Measurements from ENCODE around the gene SPOCK2. TPM values are rescaled to one million over a fixed set of nuclear protein-coding genes. Genes with fewer than 3 reads are reported as not detected.

SPOCK2 gene
- total and polyA plus RNA-seq, 3 experiments from 2014 or later, result 63.0 to 202 (median 69.2) TPM

DNA sequence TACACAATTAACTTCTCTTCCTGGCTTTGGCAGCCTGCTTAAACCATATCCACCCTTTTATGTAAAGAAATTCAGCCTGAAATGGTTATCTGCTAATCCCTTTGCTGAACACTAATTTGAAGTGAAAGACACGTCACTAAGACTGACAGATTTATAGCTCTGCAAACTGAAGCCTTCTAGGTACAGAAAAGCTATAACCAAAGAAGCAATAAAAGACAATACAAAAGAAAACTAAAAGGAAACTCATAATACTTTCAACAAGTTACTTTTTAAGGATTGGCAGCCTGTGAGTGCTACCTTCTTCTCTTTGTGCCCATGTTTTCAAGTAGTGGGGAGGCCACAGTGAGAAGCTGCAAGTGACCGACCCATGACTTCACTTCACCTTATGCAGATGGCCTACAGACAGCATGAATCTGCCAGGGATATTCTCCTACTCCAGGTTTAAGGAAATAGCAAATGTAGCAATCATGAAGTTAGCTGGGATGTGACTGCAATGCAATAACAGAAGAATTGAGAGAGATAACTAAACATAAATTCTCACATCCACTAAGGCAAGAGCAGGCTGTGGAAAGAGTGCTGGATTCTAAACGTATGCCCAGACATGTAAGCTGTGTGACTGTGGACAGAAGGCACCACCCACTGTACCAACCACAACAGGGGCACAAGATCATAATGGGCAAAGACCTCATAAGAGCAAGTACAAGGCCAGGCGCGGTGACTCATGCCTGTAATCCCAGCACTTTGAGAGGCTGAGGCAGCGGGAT lies 10.7 kb upstream of the SPOCK2 start:
- Histone ChIP-seq H3K9me3 (ENCODE audit: low read length) (no peaks in the 10 kb centered on the region), H3K36me3 (ENCODE audit: insufficient read depth, low read length) (peaks cover 10% of the 10 kb centered on the region), H3K27ac (ENCODE audit: low read depth, low read length) (no peak overlapping the region), H3K4me3 (ENCODE audit: low read length) (no peak overlapping the region), H3K27me3 (ENCODE audit: insufficient read depth, low read length, poor library complexity, severe bottlenecking) (no peaks in the 10 kb centered on the region), H3K4me1 (ENCODE audit: insufficient read depth, low read length) (peaks cover 36% of the 10 kb centered on the region)
- Mint-ChIP-seq H3K4me3 (no peak overlapping the region), H3K27me3 (no peaks in the 10 kb centered on the region), H3K9me3 (no peaks in the 10 kb centered on the region), H3K27ac (peak overlapping the region in 1 of 8 donors; percentile 57), H3K36me3 (peaks cover 23 to 61% (median 26%) of the 10 kb centered on the region in 3 donors), H3K4me1 (peaks cover 7 to 14% (median 13%) of the 10 kb centered on the region in 3 donors)
- ChIA-PET CTCF (no interaction called here), POLR2A (interaction anchor here (0.5 kb wide), 1 partner anchor 25 kb away, joined by 5 read pairs; no protein-coding TSS in a partner anchor)
- DNase-seq, result no peak

DNA sequence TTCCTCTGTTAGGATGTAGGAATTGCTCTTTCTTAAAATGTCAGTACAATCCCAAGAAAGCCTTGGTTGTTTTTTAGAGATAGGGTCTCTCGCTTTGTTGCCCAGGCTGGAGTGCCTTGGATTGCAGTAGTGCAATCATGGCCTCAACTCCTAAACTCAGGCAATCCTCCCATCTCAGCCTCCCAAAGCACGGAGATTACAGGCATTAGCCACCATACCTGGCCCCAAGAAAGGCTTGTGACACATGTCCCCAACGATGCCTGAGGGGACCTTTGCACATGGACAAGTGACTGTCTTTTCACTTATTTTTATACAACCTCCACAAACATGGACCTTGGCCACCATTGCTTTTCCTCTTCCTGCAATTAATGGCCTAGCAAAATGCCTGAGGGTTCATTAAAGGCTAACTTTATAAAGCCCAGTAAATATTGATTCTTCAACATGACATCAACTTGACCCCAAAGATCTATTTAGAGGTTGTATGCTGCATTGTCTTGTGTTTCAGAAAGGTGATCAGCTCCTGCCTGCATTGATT lies 10.0 kb upstream of the SPOCK2 start:
- Histone ChIP-seq H3K4me1 (ENCODE audit: insufficient read depth, low read length) (peaks cover 30% of the 10 kb centered on the region), H3K36me3 (ENCODE audit: insufficient read depth, low read length) (peaks cover 10% of the 10 kb centered on the region), H3K9me3 (ENCODE audit: low read length) (no peaks in the 10 kb centered on the region), H3K27ac (ENCODE audit: low read depth, low read length) (peak overlapping the region; percentile 2), H3K27me3 (ENCODE audit: insufficient read depth, low read length, poor library complexity, severe bottlenecking) (no peaks in the 10 kb centered on the region), H3K4me3 (ENCODE audit: low read length) (no peak overlapping the region)
- DNase-seq, result no peak
- Mint-ChIP-seq H3K4me3 (no peak overlapping the region), H3K27me3 (no peaks in the 10 kb centered on the region), H3K27ac (peak overlapping the region in 1 of 8 donors; percentile 57), H3K36me3 (peaks cover 21 to 60% (median 26%) of the 10 kb centered on the region in 3 donors), H3K4me1 (peaks cover 6 to 8% (median 8%) of the 10 kb centered on the region in 3 donors), H3K9me3 (no peaks in the 10 kb centered on the region)
- CTCF ChIA-PET, result no interaction called here
- POLR2A ChIA-PET, result no interaction called here

DNA sequence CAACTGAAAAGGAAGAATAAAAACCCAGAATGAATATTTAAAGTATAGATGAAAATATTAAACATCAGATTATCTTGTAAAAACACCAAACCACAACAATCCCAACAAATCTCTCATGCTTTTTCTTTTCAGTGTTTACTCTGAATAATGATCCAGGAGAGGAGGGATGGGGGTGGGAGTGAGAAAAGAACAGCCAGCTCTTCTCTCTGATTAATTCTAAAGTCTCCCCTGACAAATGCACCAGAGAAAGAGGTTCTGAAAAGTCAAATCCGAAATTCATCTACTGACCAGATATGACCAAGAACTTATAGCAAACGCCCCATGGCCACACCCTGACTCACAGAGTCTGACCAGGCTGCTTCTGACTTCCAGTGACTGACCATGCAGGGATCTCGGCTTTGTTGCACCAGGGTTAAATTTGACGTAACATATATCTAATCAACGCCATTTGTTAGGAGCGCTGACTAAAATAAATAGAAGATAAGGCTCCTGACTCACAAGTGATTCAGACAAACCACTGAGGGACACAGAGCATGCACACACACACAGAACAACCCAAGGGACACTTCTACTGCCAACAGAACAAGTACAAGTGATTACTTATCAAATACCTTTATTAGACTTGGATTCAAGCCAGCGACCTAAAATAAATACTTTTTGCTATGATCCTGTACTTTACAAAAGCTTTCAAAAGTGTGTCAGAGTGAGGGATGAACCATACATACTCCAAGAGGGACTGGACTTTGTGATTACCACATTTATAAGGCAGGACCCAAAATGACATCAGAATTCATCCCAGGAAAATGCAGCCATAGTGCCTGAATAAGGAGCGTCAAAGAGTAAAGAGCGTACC lies 9.3 kb upstream of the SPOCK2 start:
- Mint-ChIP-seq H3K27me3 (no peaks in the 10 kb centered on the region), H3K9me3 (no peaks in the 10 kb centered on the region), H3K4me3 (no peak overlapping the region), H3K36me3 (peaks cover 21 to 58% (median 26%) of the 10 kb centered on the region in 3 donors), H3K4me1 (peaks cover 6 to 7% (median 7%) of the 10 kb centered on the region in 3 donors), H3K27ac (peak overlapping the region in 1 of 8 donors; percentile 26)
- H3K4me3 ChIP-seq (ENCODE audit: low read length), result no peak overlapping the region
- no peaks in the 10 kb centered on the region for H3K9me3 ChIP-seq (ENCODE audit: low read length)
- H3K27ac ChIP-seq (ENCODE audit: low read depth, low read length), result peak overlapping the region; percentile 11
- H3K27me3 ChIP-seq (ENCODE audit: insufficient read depth, low read length, poor library complexity, severe bottlenecking), result no peaks in the 10 kb centered on the region
- no peak for DNase-seq
- CTCF ChIA-PET, result no interaction called here
- POLR2A ChIA-PET, result interaction anchor here (1.3 kb wide), 1 partner anchor 9 kb away, joined by 7 read pairs; the partner anchor contains the start of gene SPOCK2
- H3K4me1 ChIP-seq (ENCODE audit: insufficient read depth, low read length), result peaks cover 26% of the 10 kb centered on the region
- peaks cover 10% of the 10 kb centered on the region for H3K36me3 ChIP-seq (ENCODE audit: insufficient read depth, low read length)

DNA sequence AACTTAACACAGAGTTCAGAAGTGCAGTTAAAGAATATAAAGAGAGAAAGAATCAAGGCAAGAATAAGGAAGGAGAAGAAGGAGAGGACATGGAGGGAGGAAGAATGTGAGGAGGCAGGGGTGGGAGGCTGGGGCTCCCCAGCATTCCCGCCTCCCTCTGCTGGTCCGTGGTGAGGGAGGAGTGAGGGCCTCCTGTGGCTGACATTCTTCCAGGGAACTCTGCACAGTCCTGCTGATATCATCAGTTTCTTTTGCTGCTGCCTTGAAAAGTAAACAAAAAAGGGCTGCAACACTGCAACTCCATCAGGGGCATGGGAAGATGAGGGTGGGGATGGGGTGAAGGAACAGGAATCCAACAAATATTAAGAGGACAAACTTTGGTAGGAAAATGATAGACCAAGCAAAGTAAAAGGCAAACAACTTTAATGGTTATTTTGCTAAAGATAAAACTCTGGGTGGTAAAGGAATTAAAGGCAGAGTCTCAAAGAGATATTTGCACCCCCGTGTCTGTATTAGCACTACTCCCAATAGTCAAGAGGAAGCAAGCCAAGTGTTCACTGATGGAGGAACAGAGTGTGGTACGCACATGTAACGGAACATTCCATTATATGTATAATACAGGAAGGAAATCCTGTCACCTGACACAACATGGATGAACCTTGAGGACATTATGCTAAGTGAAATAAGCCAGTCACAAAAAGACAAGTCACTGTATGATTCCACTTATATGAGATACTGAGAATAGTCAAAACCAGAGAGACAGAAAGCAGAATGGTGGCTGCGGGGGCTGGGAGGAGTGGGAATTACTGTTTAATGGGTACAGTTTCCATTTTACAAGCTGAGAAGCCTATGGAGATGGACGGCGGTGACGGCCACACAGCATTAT lies 8.0 kb upstream of the SPOCK2 start:
- peaks cover 4 to 7% (median 7%) of the 10 kb centered on the region in 3 donors for H3K4me1 Mint-ChIP-seq
- ChIA-PET CTCF (no interaction called here), POLR2A (interaction anchor here (1.3 kb wide), 1 partner anchor 8 kb away, joined by 7 read pairs; the partner anchor contains the start of gene SPOCK2)
- Histone ChIP-seq H3K27ac (ENCODE audit: low read depth, low read length) (no peak overlapping the region), H3K36me3 (ENCODE audit: insufficient read depth, low read length) (peaks cover 10% of the 10 kb centered on the region), H3K4me1 (ENCODE audit: insufficient read depth, low read length) (peaks cover 13% of the 10 kb centered on the region), H3K27me3 (ENCODE audit: insufficient read depth, low read length, poor library complexity, severe bottlenecking) (no peaks in the 10 kb centered on the region), H3K4me3 (ENCODE audit: low read length) (no peak overlapping the region), H3K9me3 (ENCODE audit: low read length) (no peaks in the 10 kb centered on the region)
- peaks cover 0 to 3% of the 10 kb centered on the region in 2 donors for H3K27me3 Mint-ChIP-seq
- no peak for DNase-seq
- H3K4me3 Mint-ChIP-seq, result no peak overlapping the region
- H3K27ac Mint-ChIP-seq, result peak overlapping the region in 4 of 8 donors; percentile 8 to 61 (median 36)
- H3K9me3 Mint-ChIP-seq, result no peaks in the 10 kb centered on the region
- H3K36me3 Mint-ChIP-seq, result peaks cover 15 to 46% (median 16%) of the 10 kb centered on the region in 3 donors

DNA sequence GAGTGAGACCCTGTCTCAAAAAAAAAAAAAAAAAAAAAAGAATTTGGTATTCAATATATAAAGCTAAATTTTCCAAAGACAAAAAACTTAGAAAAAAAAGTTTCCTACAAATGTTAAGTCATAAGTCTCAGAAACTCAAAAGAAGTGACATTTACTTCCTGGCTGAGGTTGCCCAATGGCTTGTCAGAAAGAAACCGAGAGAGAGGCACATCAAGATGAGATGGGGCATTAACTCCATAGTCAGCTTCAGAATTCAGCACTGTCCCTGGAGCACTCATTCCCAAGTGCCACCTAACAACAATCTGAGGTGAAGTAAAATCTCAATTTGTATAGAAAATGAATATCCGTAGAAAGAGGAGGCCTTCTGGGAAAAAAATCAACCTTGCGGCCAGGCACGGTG lies 6.8 kb upstream of the SPOCK2 start:
- Mint-ChIP-seq H3K27ac (no peak overlapping the region), H3K4me1 (peaks cover 7 to 10% (median 9%) of the 10 kb centered on the region in 3 donors)
- DNase-seq, result no peak

DNA sequence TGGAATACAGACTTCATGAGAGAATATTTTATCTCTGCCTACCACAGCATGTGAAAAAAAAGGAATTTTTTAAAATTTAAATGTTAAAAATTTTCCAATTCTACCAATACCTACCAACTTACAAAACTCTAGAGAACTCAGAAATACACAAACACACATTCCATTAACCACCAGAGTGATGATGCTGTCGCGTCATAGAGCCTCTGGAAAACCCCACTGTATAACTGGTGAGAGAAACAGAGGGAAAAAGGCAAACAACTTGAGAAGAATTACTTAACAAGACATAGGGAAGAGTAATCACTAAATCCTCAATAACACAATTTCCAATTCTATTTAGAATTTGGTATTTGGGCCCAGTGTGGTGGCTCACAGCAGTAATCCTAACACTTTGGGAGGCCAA lies 6.2 kb upstream of the SPOCK2 start:
- Histone ChIP-seq H3K4me1 (ENCODE audit: insufficient read depth, low read length) (peaks cover 22% of the 10 kb centered on the region), H3K36me3 (ENCODE audit: insufficient read depth, low read length) (peaks cover 10% of the 10 kb centered on the region), H3K27me3 (ENCODE audit: insufficient read depth, low read length, poor library complexity, severe bottlenecking) (no peaks in the 10 kb centered on the region), H3K27ac (ENCODE audit: low read depth, low read length) (no peak overlapping the region), H3K4me3 (ENCODE audit: low read length) (no peak overlapping the region), H3K9me3 (ENCODE audit: low read length) (no peaks in the 10 kb centered on the region)
- peaks cover 13 to 16% (median 15%) of the 10 kb centered on the region in 3 donors for H3K4me1 Mint-ChIP-seq
- H3K36me3 Mint-ChIP-seq, result peaks cover 9 to 35% (median 13%) of the 10 kb centered on the region in 3 donors
- H3K27ac Mint-ChIP-seq, result no peak overlapping the region
- POLR2A ChIA-PET, result no interaction called here
- CTCF ChIA-PET, result no interaction called here
- H3K4me3 Mint-ChIP-seq, result no peak overlapping the region
- no peak for DNase-seq
- peaks cover 0 to 3% of the 10 kb centered on the region in 2 donors for H3K27me3 Mint-ChIP-seq
- no peaks in the 10 kb centered on the region for H3K9me3 Mint-ChIP-seq

More for the DNA sequence above, 6.8 kb upstream of the SPOCK2 start:
- Mint-ChIP-seq H3K27me3 (peaks cover 0 to 3% of the 10 kb centered on the region in 2 donors), H3K4me3 (no peak overlapping the region), H3K36me3 (peaks cover 12 to 36% (median 13%) of the 10 kb centered on the region in 3 donors), H3K9me3 (no peaks in the 10 kb centered on the region)
- ChIA-PET POLR2A (no interaction called here), CTCF (no interaction called here)
- Histone ChIP-seq H3K9me3 (ENCODE audit: low read length) (no peaks in the 10 kb centered on the region), H3K27ac (ENCODE audit: low read depth, low read length) (no peak overlapping the region), H3K4me1 (ENCODE audit: insufficient read depth, low read length) (peaks cover 15% of the 10 kb centered on the region), H3K36me3 (ENCODE audit: insufficient read depth, low read length) (peaks cover 10% of the 10 kb centered on the region), H3K4me3 (ENCODE audit: low read length) (no peak overlapping the region), H3K27me3 (ENCODE audit: insufficient read depth, low read length, poor library complexity, severe bottlenecking) (no peaks in the 10 kb centered on the region)

DNA sequence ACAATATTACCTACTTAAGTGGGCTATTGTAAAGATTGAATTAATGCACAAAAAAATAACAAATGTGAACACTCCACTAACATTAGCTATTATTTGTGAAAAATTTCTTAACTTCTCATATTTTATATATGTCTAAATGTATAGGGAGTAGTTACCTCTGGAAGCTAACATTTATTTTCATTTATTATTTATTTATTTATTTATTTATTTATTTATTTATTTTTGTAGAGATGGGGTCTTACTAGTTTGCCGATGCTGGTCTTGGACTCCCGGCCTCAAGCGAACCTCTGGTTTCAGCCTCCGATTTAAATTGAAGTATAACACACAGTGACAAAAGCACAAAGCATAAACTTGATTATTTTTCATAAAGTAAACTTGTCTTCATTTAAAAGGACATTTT lies 5.1 kb upstream of the SPOCK2 start:
- Mint-ChIP-seq H3K27ac (no peak overlapping the region), H3K9me3 (no peaks in the 10 kb centered on the region), H3K36me3 (peaks cover 9 to 29% (median 10%) of the 10 kb centered on the region in 3 donors), H3K4me3 (no peak overlapping the region), H3K27me3 (peaks cover 0 to 3% of the 10 kb centered on the region in 2 donors), H3K4me1 (peaks cover 22 to 27% (median 24%) of the 10 kb centered on the region in 3 donors)
- Histone ChIP-seq H3K4me3 (ENCODE audit: low read length) (no peak overlapping the region), H3K27me3 (ENCODE audit: insufficient read depth, low read length, poor library complexity, severe bottlenecking) (no peaks in the 10 kb centered on the region), H3K27ac (ENCODE audit: low read depth, low read length) (no peak overlapping the region), H3K36me3 (ENCODE audit: insufficient read depth, low read length) (peaks cover 10% of the 10 kb centered on the region), H3K9me3 (ENCODE audit: low read length) (no peaks in the 10 kb centered on the region), H3K4me1 (ENCODE audit: insufficient read depth, low read length) (peaks cover 31% of the 10 kb centered on the region)
- ChIA-PET POLR2A (no interaction called here), CTCF (interaction anchor here (1.1 to 1.6 kb wide), 2 partner anchors 14 to 161 kb away, joined by 3 read pairs; no protein-coding TSS in a partner anchor)
- no peak for DNase-seq

Measured in CD8-positive, alpha-beta memory T cell (primary cell).